IMR-90 (cell line): ENCODE data around the gene SH2B3. TPM values are rescaled to one million over a fixed set of nuclear protein-coding genes. Genes with fewer than 3 reads are reported as not detected.

Experiments used
- ATAC-seq: fragments of 200-7000 bp; cut with Tn5 transposase; 2 replicates; pipeline ENCODE4 v1.9.1; 2020; ENCODE audit warnings: low read depth, mild to moderate bottlenecking, moderate library complexity
- BruUV-seq: library from RNA; stranded (reverse); fragments of 400-500 nt; replicated peaks from 2 replicates; lab custom pipeline; 2021; lab: Mats Ljungman, UMichigan
- CTCF ChIA-PET: fragments of 300-600 bp; formaldehyde crosslinking; extraction: SDS; loops from one replicate; lab custom pipeline; 2021; ENCODE audit warnings: antibody characterized with exemption; lab: Yijun Ruan, JAX
- POLR2A ChIA-PET: fragments of 300-600 bp; sonication (Branson Sonifier 250); formaldehyde crosslinking; loops from one replicate; lab custom pipeline; 2022; ENCODE audit warnings: antibody characterized with exemption; ENCODE audit not compliant: unreplicated experiment; lab: Charles Lee
- DNase-seq: peaks from one replicate; pipeline ENCODE4 v3.0.0; 2013
- H2AFZ ChIP-seq: replicated peaks from 2 replicates; pipeline ENCODE3; 2013; ENCODE audit warnings: low read length, mild to moderate bottlenecking; ENCODE audit not compliant: poor library complexity
- H2AK5ac ChIP-seq: 2 replicates; pipeline ENCODE4 v1.6.1; 2013; ENCODE audit warnings: low read depth, low read length, inconsistent platforms
- H2AK9ac ChIP-seq: replicated peaks from 2 replicates; pipeline ENCODE3; 2013; ENCODE audit warnings: mild to moderate bottlenecking, low read depth, low read length, moderate library complexity; ENCODE audit not compliant: poor library complexity
- H2BK120ac ChIP-seq: 2 replicates; pipeline ENCODE4 v1.6.1; 2013; ENCODE audit warnings: low read depth, low read length, inconsistent platforms
- H2BK15ac ChIP-seq: 3 replicates; pipeline ENCODE4 v1.6.1; 2013; ENCODE audit warnings: low read depth, low read length, inconsistent platforms
- H2BK20ac ChIP-seq: 2 replicates; pipeline ENCODE4 v1.6.1; 2013; ENCODE audit warnings: low read depth, mild to moderate bottlenecking, inconsistent platforms, low read length, moderate library complexity
- H2BK5ac ChIP-seq: 2 replicates; pipeline ENCODE4 v1.6.1; 2013; ENCODE audit warnings: mild to moderate bottlenecking, low read depth, low read length, inconsistent platforms; ENCODE audit not compliant: poor library complexity, severe bottlenecking
- H3K14ac ChIP-seq: replicated peaks from 2 replicates; pipeline ENCODE4 v1.6.1; 2013; ENCODE audit warnings: low read depth, low read length, inconsistent platforms
- H3K18ac ChIP-seq: 2 replicates; pipeline ENCODE4 v1.6.1; 2013; ENCODE audit warnings: low read depth, low read length, control low read depth
- H3K23ac ChIP-seq: 2 replicates; pipeline ENCODE4 v1.6.1; 2013; ENCODE audit warnings: low read depth, low read length, inconsistent platforms
- H3K27ac ChIP-seq: 2 replicates; pipeline ENCODE4 v1.5.1; 2013; ENCODE audit warnings: mild to moderate bottlenecking, control low read depth, low read length; ENCODE audit not compliant: insufficient read depth
- H3K27me3 ChIP-seq: 2 replicates; pipeline ENCODE4 v1.6.1; 2013; ENCODE audit warnings: low read length; ENCODE audit not compliant: control insufficient read depth, insufficient read depth
- H3K36me3 ChIP-seq: 2 replicates; pipeline ENCODE4 v1.6.1; 2013; ENCODE audit warnings: low read length, mixed read lengths; ENCODE audit not compliant: control insufficient read depth, insufficient read depth
- H3K4ac ChIP-seq: 2 replicates; pipeline ENCODE4 v1.6.1; 2013; ENCODE audit warnings: low read depth, low read length, inconsistent platforms
- H3K4me1 ChIP-seq: 2 replicates; pipeline ENCODE4 v1.6.1; 2013; ENCODE audit warnings: low read length, mixed read lengths; ENCODE audit not compliant: control insufficient read depth, insufficient read depth
- H3K4me2 ChIP-seq: 2 replicates; pipeline ENCODE4 v1.6.1; 2013; ENCODE audit warnings: low read depth, mild to moderate bottlenecking, control low read depth, low read length, moderate library complexity
- H3K4me3 ChIP-seq: 2 replicates; pipeline ENCODE4 v1.5.1; 2013; ENCODE audit warnings: low read depth, mild to moderate bottlenecking, control low read depth, low read length, moderate library complexity; ENCODE audit not compliant: insufficient read depth
- H3K56ac ChIP-seq: 2 replicates; pipeline ENCODE4 v1.6.1; 2013; ENCODE audit warnings: low read length, inconsistent platforms; ENCODE audit not compliant: insufficient read depth; ENCODE audit errors: extremely low read depth
- H3K79me1 ChIP-seq, 2 experiments: 2 replicates each; pipeline ENCODE4 v1.6.1; 2013; ENCODE audit warnings: low read length in 2 of 2, inconsistent platforms in 1 of 2, low read depth in 1 of 2
- H3K9ac ChIP-seq: 2 replicates; pipeline ENCODE4 v1.6.1; 2013; ENCODE audit warnings: low read depth, low read length, control low read depth
- H3K9me1 ChIP-seq: 2 replicates; pipeline ENCODE4 v1.6.1; 2013; ENCODE audit warnings: low read length, inconsistent platforms; ENCODE audit not compliant: insufficient read depth
- H3K9me3 ChIP-seq: 2 replicates; pipeline ENCODE4 v1.6.1; 2013; ENCODE audit warnings: low read length; ENCODE audit not compliant: control insufficient read depth, insufficient read depth
- H4K20me1 ChIP-seq: 2 replicates; pipeline ENCODE4 v1.6.1; 2013; ENCODE audit warnings: low read length, inconsistent platforms; ENCODE audit not compliant: insufficient read depth
- H4K5ac ChIP-seq: 2 replicates; pipeline ENCODE4 v1.6.1; 2013; ENCODE audit warnings: mild to moderate bottlenecking, low read depth, low read length, control low read depth
- H4K8ac ChIP-seq, 2 experiments: 2 replicates each; pipeline ENCODE4 v1.6.1; 2013; ENCODE audit warnings: low read depth in 2 of 2, low read length in 2 of 2, control low read depth in 1 of 2, inconsistent platforms in 1 of 2
- H4K91ac ChIP-seq: 2 replicates; pipeline ENCODE4 v1.6.1; 2013; ENCODE audit warnings: low read depth, low read length, inconsistent platforms; ENCODE audit not compliant: insufficient read depth
- CEBPB ChIP-seq: IDR thresholded peaks from 2 replicates; pipeline ENCODE4 v1.6.1; 2012; ENCODE audit warnings: low read depth, low read length, improper control_type of control experiment
- CHD1 ChIP-seq: IDR thresholded peaks from 2 replicates; pipeline ENCODE4 v1.6.1; 2012; ENCODE audit warnings: low read depth, low read length, improper control_type of control experiment
- FOS ChIP-seq: fragments of 150-350 bp; IDR thresholded peaks from 2 replicates; pipeline ENCODE4 v1.6.1; 2016; ENCODE audit warnings: low read depth, low read length
- MAZ ChIP-seq: IDR thresholded peaks from 2 replicates; pipeline ENCODE4 v1.6.1; 2012; ENCODE audit warnings: low read depth, mild to moderate bottlenecking, low read length, improper control_type of control experiment, moderate library complexity, borderline replicate concordance
- MXI1 ChIP-seq: IDR thresholded peaks from 2 replicates; pipeline ENCODE4 v1.6.1; 2012; ENCODE audit warnings: low read depth, mild to moderate bottlenecking, low read length, moderate library complexity, borderline replicate concordance
- NFE2L2 ChIP-seq: fragments of 150-350 bp; IDR thresholded peaks from 2 replicates; pipeline ENCODE4 v1.6.1; 2016; ENCODE audit warnings: low read depth, mild to moderate bottlenecking, low read length
- POLR2A ChIP-seq: IDR thresholded peaks from 2 replicates; pipeline ENCODE4 v1.6.1; 2012; ENCODE audit warnings: mild to moderate bottlenecking, low read depth, low read length
- RAD21 ChIP-seq: IDR thresholded peaks from 2 replicates; pipeline ENCODE4 v1.6.1; 2012; ENCODE audit warnings: low read length, improper control_type of control experiment
- RCOR1 ChIP-seq: IDR thresholded peaks from 2 replicates; pipeline ENCODE4 v1.6.1; 2012; ENCODE audit warnings: mild to moderate bottlenecking, low read length, improper control_type of control experiment; ENCODE audit not compliant: insufficient replicate concordance
- RFX5 ChIP-seq: IDR thresholded peaks from 2 replicates; pipeline ENCODE4 v1.8.0; 2012; ENCODE audit warnings: low read depth, mild to moderate bottlenecking, low read length, moderate library complexity
- SMC3 ChIP-seq: fragments of 150-350 bp; IDR thresholded peaks from 2 replicates; pipeline ENCODE4 v1.6.1; 2016; ENCODE audit warnings: low read depth, mild to moderate bottlenecking, antibody characterized with exemption, low read length, moderate library complexity
- WGBS, 2 experiments: methylation state at CpG; one replicate each; pipeline versions ENCODE4 v1.1.5 to v1.1.7; 2013; ENCODE audit warnings: missing lambda C conversion rate in 2 of 2; ENCODE audit not compliant: insufficient read length in 1 of 2; ENCODE audit errors: extremely low coverage in 2 of 2; 5-methylcytosine and 5-hydroxymethylcytosine counted together
- dilution Hi-C: fragments of 300-500 bp; cut with HindIII; formaldehyde crosslinking; loops from one replicate; pipeline ENCODE4 v1.14.3; 2018; ENCODE audit warnings: low sequenced_read_pairs; ENCODE audit not compliant: unreplicated experiment
- in situ Hi-C: fragments of 300-500 bp; cut with MboI; formaldehyde crosslinking; loops from 3 replicates; pipeline ENCODE4 v1.14.3; 2019; ENCODE audit warnings: low sequenced_read_pairs, inconsistent platforms, mixed read lengths
- intact Hi-C: fragments of 100-400 bp; cut with micrococcal nuclease; formaldehyde crosslinking; loops from 2 replicates; pipeline ENCODE4 v1.10.0; 2022
- polyA plus RNA-seq, 3 experiments: library from polyadenylated mRNA; depleted of rRNA; stranded (reverse); fragments of >200 nt; gene quantifications; 2 replicates each; pipeline ENCODE4 v1.2.3, GENCODE V29; 2012; ENCODE audit warnings: low replicate concordance in 1 of 3
- total RNA-seq: library from RNA; depleted of rRNA; stranded (reverse); fragments of >200 nt; gene quantifications from 2 replicates; pipeline ENCODE4 v1.2.3, GENCODE V29; 2012
- TF ChIP-seq, protein P1 (sequence below): fragments of 150-350 bp; IDR thresholded peaks from 2 replicates; pipeline ENCODE4 v1.6.1; 2017; ENCODE audit warnings: mild to moderate bottlenecking, antibody characterized with exemption, low read length, low read depth
- TF ChIP-seq, protein P2 (sequence below): fragments of 150-350 bp; IDR thresholded peaks from 2 replicates; pipeline ENCODE4 v1.6.1; 2016; ENCODE audit warnings: low read depth, mild to moderate bottlenecking, low read length, moderate library complexity, borderline replicate concordance
- TF ChIP-seq, protein P3 (sequence below): conservative IDR thresholded peaks from 2 replicates; pipeline ENCODE4 v1.5.1; 2012; ENCODE audit warnings: mild to moderate bottlenecking, low read depth, low read length, improper control_type of control experiment

SH2B3 gene
- total and polyA plus RNA-seq, 2 of the 4 experiments (the other 2 are of a cell fraction), result 9.3 to 20.2 TPM

DNA sequence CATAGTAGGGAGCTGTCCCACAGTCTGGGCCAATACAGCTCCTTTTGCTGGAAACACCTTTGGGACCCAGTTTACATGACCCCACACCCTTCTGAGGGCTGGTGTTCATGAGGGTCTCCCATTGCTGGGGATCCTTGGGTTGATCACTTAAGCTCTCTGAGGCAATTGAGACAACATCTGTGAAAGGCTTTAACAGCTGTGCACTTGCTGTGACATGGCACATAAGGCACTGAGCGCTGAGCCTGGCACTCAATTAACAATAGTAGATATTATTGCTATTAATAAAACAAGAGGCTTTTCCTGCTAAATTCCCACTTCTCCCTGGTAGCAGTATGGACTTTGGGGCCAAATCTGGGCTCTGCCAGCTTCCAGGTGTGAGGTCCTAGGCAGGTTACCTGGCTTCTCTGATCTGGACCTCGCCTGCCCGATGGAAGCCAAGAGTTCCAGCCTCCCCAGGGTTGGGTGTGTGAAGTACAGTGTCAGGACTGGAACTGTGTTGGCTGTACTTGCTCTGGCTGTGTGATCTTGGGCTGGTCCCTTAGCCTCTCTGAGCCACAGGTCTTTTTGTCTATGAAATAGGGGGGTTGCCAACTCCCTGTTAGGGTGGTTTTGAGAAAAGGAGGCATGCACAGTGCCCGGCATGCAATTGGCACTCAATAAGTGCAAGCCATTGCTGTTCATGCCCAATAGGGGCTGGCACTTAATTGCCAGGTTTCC is 3.1 kb downstream of the SH2B3 start:
- Histone ChIP-seq H3K14ac (0 out of 2 replicates have a peak overlapping the region, but pooled peaks have one; percentile 38), H2AK9ac (peak overlapping the region; percentile 47)
- DNase-seq, result no peak
- TF ChIP-seq RCOR1 (no peak), NFE2L2 (no peak), CEBPB (no peak), FOS (no peak), SMC3 (no peak), MAZ (no peak), RAD21 (no peak), RFX5 (no peak), POLR2A (no peak), MXI1 (no peak), CHD1 (no peak)
- TF ChIP-seq, protein P1, sequence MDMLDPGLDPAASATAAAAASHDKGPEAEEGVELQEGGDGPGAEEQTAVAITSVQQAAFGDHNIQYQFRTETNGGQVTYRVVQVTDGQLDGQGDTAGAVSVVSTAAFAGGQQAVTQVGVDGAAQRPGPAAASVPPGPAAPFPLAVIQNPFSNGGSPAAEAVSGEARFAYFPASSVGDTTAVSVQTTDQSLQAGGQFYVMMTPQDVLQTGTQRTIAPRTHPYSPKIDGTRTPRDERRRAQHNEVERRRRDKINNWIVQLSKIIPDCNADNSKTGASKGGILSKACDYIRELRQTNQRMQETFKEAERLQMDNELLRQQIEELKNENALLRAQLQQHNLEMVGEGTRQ, result no peak
- TF ChIP-seq, protein P2, sequence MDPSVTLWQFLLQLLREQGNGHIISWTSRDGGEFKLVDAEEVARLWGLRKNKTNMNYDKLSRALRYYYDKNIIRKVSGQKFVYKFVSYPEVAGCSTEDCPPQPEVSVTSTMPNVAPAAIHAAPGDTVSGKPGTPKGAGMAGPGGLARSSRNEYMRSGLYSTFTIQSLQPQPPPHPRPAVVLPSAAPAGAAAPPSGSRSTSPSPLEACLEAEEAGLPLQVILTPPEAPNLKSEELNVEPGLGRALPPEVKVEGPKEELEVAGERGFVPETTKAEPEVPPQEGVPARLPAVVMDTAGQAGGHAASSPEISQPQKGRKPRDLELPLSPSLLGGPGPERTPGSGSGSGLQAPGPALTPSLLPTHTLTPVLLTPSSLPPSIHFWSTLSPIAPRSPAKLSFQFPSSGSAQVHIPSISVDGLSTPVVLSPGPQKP, result no peak
- TF ChIP-seq, protein P3, sequence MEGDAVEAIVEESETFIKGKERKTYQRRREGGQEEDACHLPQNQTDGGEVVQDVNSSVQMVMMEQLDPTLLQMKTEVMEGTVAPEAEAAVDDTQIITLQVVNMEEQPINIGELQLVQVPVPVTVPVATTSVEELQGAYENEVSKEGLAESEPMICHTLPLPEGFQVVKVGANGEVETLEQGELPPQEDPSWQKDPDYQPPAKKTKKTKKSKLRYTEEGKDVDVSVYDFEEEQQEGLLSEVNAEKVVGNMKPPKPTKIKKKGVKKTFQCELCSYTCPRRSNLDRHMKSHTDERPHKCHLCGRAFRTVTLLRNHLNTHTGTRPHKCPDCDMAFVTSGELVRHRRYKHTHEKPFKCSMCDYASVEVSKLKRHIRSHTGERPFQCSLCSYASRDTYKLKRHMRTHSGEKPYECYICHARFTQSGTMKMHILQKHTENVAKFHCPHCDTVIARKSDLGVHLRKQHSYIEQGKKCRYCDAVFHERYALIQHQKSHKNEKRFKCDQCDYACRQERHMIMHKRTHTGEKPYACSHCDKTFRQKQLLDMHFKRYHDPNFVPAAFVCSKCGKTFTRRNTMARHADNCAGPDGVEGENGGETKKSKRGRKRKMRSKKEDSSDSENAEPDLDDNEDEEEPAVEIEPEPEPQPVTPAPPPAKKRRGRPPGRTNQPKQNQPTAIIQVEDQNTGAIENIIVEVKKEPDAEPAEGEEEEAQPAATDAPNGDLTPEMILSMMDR, result no peak

More for the DNA sequence above, 3.1 kb downstream of the SH2B3 start:
- Histone ChIP-seq H2BK15ac (peak overlapping the region; percentile 84; the same call in 2 of the 3 replicates), H2BK120ac (no peak overlapping the region), H3K18ac (no peak overlapping the region), H3K9me3 (no peaks in the 10 kb centered on the region), H3K23ac (peak overlapping the region; percentile 70; the same call in 1 of the 2 replicates), H3K4me3 (no peak overlapping the region), H3K36me3 (no peaks in the 10 kb centered on the region; the same call in 1 of the 2 replicates), H3K27me3 (no peaks in the 10 kb centered on the region), H3K9ac (no peak overlapping the region), H3K4me2 (no peak overlapping the region), H3K79me1 (peaks cover 7 to 72% of the 10 kb centered on the region in 2 experiments; a peak in 3 of 4 replicates), H4K91ac (peak overlapping the region; percentile 62), H4K5ac (no peak overlapping the region), H4K20me1 (peaks cover 36% of the 10 kb centered on the region), H2BK20ac (peak overlapping the region; percentile 14), H2AK5ac (peak overlapping the region; percentile 88), H2AFZ (peak overlapping the region; percentile 19), H2BK5ac (peak overlapping the region; percentile 15), H3K56ac (peak overlapping the region; percentile 45; the same call in 1 of the 2 replicates), H4K8ac (peak overlapping the region; percentile 17 to 74; a peak in 2 of 4 replicates), H3K4me1 (peaks cover 39% of the 10 kb centered on the region), H3K9me1 (peaks cover 23% of the 10 kb centered on the region), H3K4ac (peak overlapping the region; percentile 73), H3K27ac (peak overlapping the region; percentile 72)
- ChIA-PET POLR2A (no interaction called here), CTCF (interaction anchor here (0.7 to 4.1 kb wide), 2 partner anchors 12 to 43 kb away, joined by 3 to 21 read pairs; no protein-coding TSS in a partner anchor)
- in situ Hi-C loops, result no loop called here
- ATAC-seq, result no peak
- dilution Hi-C loops, result no loop called here
- intact Hi-C loops, result no loop called here
- BruUV-seq, result no TSS peak
- WGBS, 2 experiments, result 80% methylated on average over 1 of the region's 4 CpGs; no CpG with 5 or more reads in 1 of the 2 experiments
